NB4 (cell line): Measurements from ENCODE around the gene FGF19.

Experiments used
- CTCF ChIP-seq: IDR thresholded peaks from one replicate; pipeline ENCODE4 v1.5.1; 2012; ENCODE audit warnings: low read depth, low read length
- MAX ChIP-seq: IDR thresholded peaks from 2 replicates; pipeline ENCODE4 v1.6.1; 2011; ENCODE audit warnings: low read depth, low read length
- POLR2A ChIP-seq: IDR thresholded peaks from 2 replicates; pipeline ENCODE4 v1.6.1; 2011; ENCODE audit warnings: mild to moderate bottlenecking; ENCODE audit not compliant: insufficient read length; ENCODE audit errors: extremely low read depth

- TF ChIP-seq MAX, result no peak
- no peak for TF ChIP-seq CTCF
- no peak for TF ChIP-seq POLR2A
Measured at GRCh38 chr11:69705901-69706787, 2.3 kb upstream of the FGF19 start.
